ENCODE measurements around the gene CADM1. TPM values are rescaled to one million over a fixed set of nuclear protein-coding genes. Genes with fewer than 3 reads are reported as not detected.
A peak's percentile ranks its signal among the peaks of the same experiment; 100 is the strongest.

Gene CADM1
- polyA plus RNA-seq, 1 experiment, result 31.8 TPM

- no peak for TF ChIP-seq CTCF (IDR thresholded peaks at IDR 0.05; ENCODE audit: insufficient read depth, low read depth, low read length)
- Histone ChIP-seq H3K4me3 (ENCODE audit: low read depth, low read length) (no peak overlapping the region), H3K27me3 (ENCODE audit: control insufficient read depth, insufficient read depth, low read length) (no peaks in the 10 kb centered on the region), H3K36me3 (ENCODE audit: control insufficient read depth, insufficient read depth, low read length) (no peaks in the 10 kb centered on the region)
- ChIA-PET POLR2A (no interaction called here), CTCF (interaction anchor here (1.4 kb wide), 1 partner anchor 125 kb away, joined by 4 read pairs; no protein-coding TSS in a partner anchor)
- DNase-seq (ENCODE audit: low read depth), result peak; percentile 69
Observed at GRCh38 chr11:115459563-115459962, 44.7 kb downstream of the CADM1 start.

GRCh38 chr11:115458877-115459276 is 45.3 kb downstream of the CADM1 start:
- no peak for TF ChIP-seq CTCF (IDR thresholded peaks at IDR 0.05; ENCODE audit: insufficient read depth, low read depth, low read length)
- POLR2A ChIA-PET, result no interaction called here
- Histone ChIP-seq H3K4me3 (ENCODE audit: low read depth, low read length) (no peak overlapping the region), H3K36me3 (ENCODE audit: control insufficient read depth, insufficient read depth, low read length) (no peaks in the 10 kb centered on the region), H3K27me3 (ENCODE audit: control insufficient read depth, insufficient read depth, low read length) (no peaks in the 10 kb centered on the region)
- no peak for DNase-seq (ENCODE audit: low read depth)
- CTCF ChIA-PET, result interaction anchor here (1.4 kb wide), 1 partner anchor 124 kb away, joined by 4 read pairs; no protein-coding TSS in a partner anchor

- DNase-seq (ENCODE audit: low read depth), result no peak
- Histone ChIP-seq H3K36me3 (ENCODE audit: control insufficient read depth, insufficient read depth, low read length) (no peaks in the 10 kb centered on the region), H3K27me3 (ENCODE audit: control insufficient read depth, insufficient read depth, low read length) (no peaks in the 10 kb centered on the region), H3K4me3 (ENCODE audit: low read depth, low read length) (no peak overlapping the region)
- POLR2A ChIA-PET, result no interaction called here
- no peak for TF ChIP-seq CTCF (IDR thresholded peaks at IDR 0.05; ENCODE audit: insufficient read depth, low read depth, low read length)
- CTCF ChIA-PET, result no interaction called here
Observed at GRCh38 chr11:115456019-115456418, 48.2 kb downstream of the CADM1 start.

GRCh38 chr11:115455613-115456012 is 48.6 kb downstream of the CADM1 start:
- H3K36me3 ChIP-seq (ENCODE audit: control insufficient read depth, insufficient read depth, low read length), result no peaks in the 10 kb centered on the region
- TF ChIP-seq CTCF (IDR thresholded peaks at IDR 0.05; ENCODE audit: insufficient read depth, low read depth, low read length), result no peak
- DNase-seq (ENCODE audit: low read depth), result no peak
- no peaks in the 10 kb centered on the region for H3K27me3 ChIP-seq (ENCODE audit: control insufficient read depth, insufficient read depth, low read length)
- H3K4me3 ChIP-seq (ENCODE audit: low read depth, low read length), result no peak overlapping the region
- POLR2A ChIA-PET, result no interaction called here
- CTCF ChIA-PET, result no interaction called here

GRCh38 chr11:115454525-115454924 is 49.7 kb downstream of the CADM1 start:
- TF ChIP-seq CTCF (IDR thresholded peaks at IDR 0.05; ENCODE audit: insufficient read depth, low read depth, low read length), result no peak
- H3K27me3 ChIP-seq (ENCODE audit: control insufficient read depth, insufficient read depth, low read length), result no peaks in the 10 kb centered on the region
- no peak for DNase-seq (ENCODE audit: low read depth)
- H3K36me3 ChIP-seq (ENCODE audit: control insufficient read depth, insufficient read depth, low read length), result no peaks in the 10 kb centered on the region
- H3K4me3 ChIP-seq (ENCODE audit: low read depth, low read length), result no peak overlapping the region
- CTCF ChIA-PET, result interaction anchor here (0.6 kb wide), 2 partner anchors 85 to 769 kb away, joined by 3 read pairs; no protein-coding TSS in a partner anchor
- POLR2A ChIA-PET, result no interaction called here

Measured in BJ (cell line).